Measurements from ENCODE around the gene SLC16A7.

GRCh38 chr12:59595883-59596540 lies at the start of gene SLC16A7:
- TF ChIP-seq SP1 (IDR thresholded peaks at IDR 0.05) (no peak), TARDBP (IDR thresholded peaks at IDR 0.05) (no peak), PKNOX1 (IDR thresholded peaks at IDR 0.05) (0 out of 2 replicates have a peak, but pooled peaks have one; percentile 3), BHLHE40 (IDR thresholded peaks at IDR 0.05; ENCODE audit: borderline replicate concordance) (no peak), FOXM1 (IDR thresholded peaks at IDR 0.05; ENCODE audit: borderline replicate concordance) (no peak), LEF1 (IDR thresholded peaks at IDR 0.05; ENCODE audit: borderline replicate concordance) (no peak), FOXA1 (IDR thresholded peaks at IDR 0.05) (no peak)

Data from HEK293T (cell line).